Measurements from ENCODE around the gene CKM. TPM values are rescaled to one million over a fixed set of nuclear protein-coding genes. Genes with fewer than 3 reads are reported as not detected.
"Not testable (repeated sequence)": the region's sequence is repeated elsewhere in the genome, so short reads cannot be mapped to it uniquely, and the experiment has no call there.

CKM gene
- total RNA-seq, 2 donors from 2014 or later, result not detected

- Mint-ChIP-seq H3K4me1 (no peaks in the 10 kb centered on the region), H3K27ac (no peak overlapping the region), H3K27me3 (no peaks in the 10 kb centered on the region), H3K36me3 (ENCODE audit: low read depth) (peaks cover 8% of the 10 kb centered on the region), H3K4me3 (no peak overlapping the region)
- ATAC-seq (no peak), DNase-seq (no peak)
- H3K9me3 ChIP-seq (ENCODE audit: control insufficient read depth, low read length, poor library complexity, severe bottlenecking), result no peaks in the 10 kb centered on the region
Observed at GRCh38 chr19:45280471-45280961, 42.2 kb downstream of the CKM start.

- H3K4me1 Mint-ChIP-seq, result no peaks in the 10 kb centered on the region
- no peaks in the 10 kb centered on the region for H3K9me3 ChIP-seq (ENCODE audit: control insufficient read depth, low read length, poor library complexity, severe bottlenecking)
- H3K36me3 Mint-ChIP-seq (ENCODE audit: low read depth), result peaks cover 8% of the 10 kb centered on the region
- H3K27me3 Mint-ChIP-seq, result no peaks in the 10 kb centered on the region
- no peak for ATAC-seq
- H3K4me3 Mint-ChIP-seq, result no peak overlapping the region
- no peak for DNase-seq
- H3K27ac Mint-ChIP-seq, result no peak overlapping the region
Observed at GRCh38 chr19:45279587-45280192, 43.0 kb downstream of the CKM start.

GRCh38 chr19:45278087-45278486 lies 44.6 kb downstream of the CKM start:
- Mint-ChIP-seq H3K36me3 (ENCODE audit: low read depth) (peaks cover 6% of the 10 kb centered on the region), H3K4me3 (no peak overlapping the region), H3K4me1 (no peaks in the 10 kb centered on the region), H3K27ac (no peak overlapping the region), H3K27me3 (no peaks in the 10 kb centered on the region)
- DNase-seq (no peak), ATAC-seq (no peak)
- no peaks in the 10 kb centered on the region for H3K9me3 ChIP-seq (ENCODE audit: control insufficient read depth, low read length, poor library complexity, severe bottlenecking)

GRCh38 chr19:45276284-45276687 lies 46.4 kb downstream of the CKM start:
- H3K27ac Mint-ChIP-seq, result no peak overlapping the region
- DNase-seq, result no peak
- H3K27me3 Mint-ChIP-seq, result no peaks in the 10 kb centered on the region
- H3K4me3 Mint-ChIP-seq, result no peak overlapping the region
- ATAC-seq, result no peak
- H3K36me3 Mint-ChIP-seq (ENCODE audit: low read depth), result peaks cover 6% of the 10 kb centered on the region
- H3K9me3 ChIP-seq (ENCODE audit: control insufficient read depth, low read length, poor library complexity, severe bottlenecking), result no peaks in the 10 kb centered on the region
- no peaks in the 10 kb centered on the region for H3K4me1 Mint-ChIP-seq

- no peaks in the 10 kb centered on the region for H3K4me1 Mint-ChIP-seq
- no peak overlapping the region for H3K27ac Mint-ChIP-seq
- no peak for ATAC-seq
- H3K27me3 Mint-ChIP-seq, result no peaks in the 10 kb centered on the region
- no peak for DNase-seq
- H3K36me3 Mint-ChIP-seq (ENCODE audit: low read depth), result peaks cover 6% of the 10 kb centered on the region
- no peak overlapping the region for H3K4me3 Mint-ChIP-seq
- no peaks in the 10 kb centered on the region for H3K9me3 ChIP-seq (ENCODE audit: control insufficient read depth, low read length, poor library complexity, severe bottlenecking)
Observed at GRCh38 chr19:45275370-45275971, 47.2 kb downstream of the CKM start.

DNA sequence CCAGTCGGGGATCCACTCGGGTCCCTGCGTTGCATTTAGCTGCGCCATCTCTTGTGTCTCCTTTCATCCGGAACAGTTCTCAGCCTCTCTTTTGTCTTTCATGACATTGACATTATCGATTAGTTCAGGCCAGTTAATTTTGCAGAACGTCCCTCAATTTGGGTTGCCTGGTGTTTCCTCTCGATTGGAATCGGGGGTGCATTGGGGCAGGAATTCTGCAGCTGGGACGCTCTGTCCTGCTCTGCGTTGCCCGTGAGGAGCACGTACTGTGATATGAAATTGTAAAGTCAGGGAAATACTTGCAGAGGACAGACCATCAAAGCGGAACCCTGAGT lies 49.2 kb downstream of the CKM start:
- no peak for ATAC-seq
- no peak overlapping the region for H3K27ac Mint-ChIP-seq
- H3K36me3 Mint-ChIP-seq (ENCODE audit: low read depth), result peaks cover 6% of the 10 kb centered on the region
- no peaks in the 10 kb centered on the region for H3K9me3 ChIP-seq (ENCODE audit: control insufficient read depth, low read length, poor library complexity, severe bottlenecking)
- no peaks in the 10 kb centered on the region for H3K27me3 Mint-ChIP-seq
- no peak for DNase-seq
- no peaks in the 10 kb centered on the region for H3K4me1 Mint-ChIP-seq
- H3K4me3 Mint-ChIP-seq, result no peak overlapping the region

DNA sequence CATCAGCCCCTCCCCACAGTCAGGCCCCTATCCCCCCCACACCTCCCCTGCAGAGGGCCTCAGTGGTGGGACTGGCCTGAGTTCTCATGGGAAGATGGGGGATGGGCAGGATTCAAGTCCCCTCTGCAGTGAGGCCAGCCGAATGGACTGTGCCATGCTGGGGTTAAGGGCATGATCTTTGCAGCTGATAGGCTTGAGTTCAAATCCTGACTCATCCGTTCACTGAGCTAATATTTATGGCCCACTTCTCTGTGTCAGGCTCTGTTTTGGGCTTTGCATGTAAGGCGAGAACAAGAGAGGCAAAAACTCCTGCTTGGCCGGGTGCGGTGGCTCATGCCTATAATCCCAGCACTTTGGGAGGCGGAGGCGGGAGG lies 51.0 kb downstream of the CKM start:
- no peaks in the 10 kb centered on the region for H3K27me3 Mint-ChIP-seq
- H3K36me3 Mint-ChIP-seq (ENCODE audit: low read depth), result peaks cover 2% of the 10 kb centered on the region
- ATAC-seq (no peak), DNase-seq (no peak)
- H3K27ac Mint-ChIP-seq, result no peak overlapping the region
- no peak overlapping the region for H3K4me3 Mint-ChIP-seq
- no peaks in the 10 kb centered on the region for H3K4me1 Mint-ChIP-seq
- no peaks in the 10 kb centered on the region for H3K9me3 ChIP-seq (ENCODE audit: control insufficient read depth, low read length, poor library complexity, severe bottlenecking)

DNA sequence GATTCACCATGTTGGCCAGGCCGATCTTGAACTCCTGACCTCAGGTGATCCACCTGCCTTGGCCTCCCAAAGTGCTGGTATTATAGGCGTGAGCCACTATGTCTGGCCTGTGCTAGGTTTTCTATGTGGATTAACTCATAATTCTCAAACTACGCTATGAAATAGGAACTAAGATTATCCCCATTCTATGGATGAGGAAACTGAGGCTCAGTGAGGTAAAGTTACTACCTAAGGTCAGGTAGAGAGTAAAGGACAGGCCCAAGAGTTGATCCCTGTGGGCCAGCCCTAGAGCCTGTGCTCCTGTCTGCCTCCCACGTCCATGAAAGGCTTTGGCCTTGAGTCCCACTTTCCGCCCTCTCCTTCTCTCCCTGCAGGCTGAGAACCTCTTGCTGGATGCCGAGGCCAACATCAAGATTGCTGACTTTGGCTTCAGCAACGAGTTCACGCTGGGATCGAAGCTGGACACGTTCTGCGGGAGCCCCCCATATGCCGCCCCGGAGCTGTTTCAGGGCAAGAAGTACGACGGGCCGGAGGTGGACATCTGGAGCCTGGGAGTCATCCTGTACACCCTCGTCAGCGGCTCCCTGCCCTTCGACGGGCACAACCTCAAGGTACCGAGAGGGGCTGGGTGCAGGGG lies 51.5 kb downstream of the CKM start:
- H3K27ac Mint-ChIP-seq, result no peak overlapping the region
- DNase-seq (no peak), ATAC-seq (no peak)
- no peak overlapping the region for H3K4me3 Mint-ChIP-seq
- H3K4me1 Mint-ChIP-seq, result no peaks in the 10 kb centered on the region
- H3K27me3 Mint-ChIP-seq, result no peaks in the 10 kb centered on the region
- H3K36me3 Mint-ChIP-seq (ENCODE audit: low read depth), result peaks cover under 1% of the 10 kb centered on the region
- H3K9me3 ChIP-seq (ENCODE audit: control insufficient read depth, low read length, poor library complexity, severe bottlenecking), result no peaks in the 10 kb centered on the region

DNA sequence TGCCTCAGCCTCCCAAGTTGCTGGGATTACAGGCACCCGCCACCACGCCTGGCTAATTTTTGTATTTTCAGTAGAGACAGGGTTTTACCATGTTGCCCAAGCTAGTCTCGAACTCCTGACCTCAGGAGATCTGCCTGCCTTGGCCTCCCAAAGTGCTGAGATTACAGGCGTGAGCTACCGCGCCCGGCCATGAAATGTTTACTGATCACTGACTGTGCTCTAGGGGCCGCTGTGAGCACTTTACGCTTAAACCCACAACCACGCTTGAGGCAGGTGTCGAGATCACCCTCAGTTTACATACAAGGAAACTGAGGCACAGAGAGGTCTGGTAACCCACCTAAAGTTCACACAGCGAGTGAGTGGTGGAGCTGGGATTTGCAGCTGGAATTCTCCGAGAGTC lies 52.7 kb downstream of the CKM start:
- not testable (repeated sequence) for H3K9me3 ChIP-seq (ENCODE audit: control insufficient read depth, low read length, poor library complexity, severe bottlenecking); ATAC-seq; H3K4me1 Mint-ChIP-seq; H3K36me3 Mint-ChIP-seq (ENCODE audit: low read depth); DNase-seq; H3K4me3 Mint-ChIP-seq; H3K27me3 Mint-ChIP-seq; H3K27ac Mint-ChIP-seq

GRCh38 chr19:45267296-45267695 lies 55.4 kb downstream of the CKM start:
- H3K9me3 ChIP-seq (ENCODE audit: control insufficient read depth, low read length, poor library complexity, severe bottlenecking), result no peaks in the 10 kb centered on the region
- no peaks in the 10 kb centered on the region for H3K27me3 Mint-ChIP-seq
- ATAC-seq, result no peak
- DNase-seq, result no peak
- H3K4me3 Mint-ChIP-seq, result no peak overlapping the region
- H3K27ac Mint-ChIP-seq, result no peak overlapping the region
- peaks cover 7% of the 10 kb centered on the region for H3K36me3 Mint-ChIP-seq (ENCODE audit: low read depth)
- peaks cover 8% of the 10 kb centered on the region for H3K4me1 Mint-ChIP-seq

DNA sequence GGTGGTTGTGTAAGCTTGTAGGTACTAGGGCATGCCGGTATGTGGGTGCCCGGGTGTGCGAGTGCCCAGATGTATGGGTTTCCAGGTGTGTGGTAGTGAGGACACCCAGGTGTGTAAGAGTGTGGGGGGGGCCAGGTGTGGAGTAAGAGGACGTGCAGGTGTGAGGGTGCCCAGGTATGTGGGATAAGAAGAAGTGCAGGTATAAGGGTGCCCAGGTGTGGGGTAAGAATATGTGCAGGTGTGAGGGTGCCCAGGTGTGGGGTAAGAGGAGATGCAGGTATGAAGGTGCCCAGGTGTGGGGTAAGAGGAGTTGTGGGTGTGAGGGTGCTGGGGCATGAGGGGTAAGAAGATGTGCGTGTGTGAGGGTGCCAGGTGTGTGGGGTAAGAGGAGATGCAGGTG lies 57.3 kb downstream of the CKM start:
- Mint-ChIP-seq H3K36me3 (ENCODE audit: low read depth) (peaks cover 7% of the 10 kb centered on the region), H3K27ac (no peak overlapping the region), H3K4me1 (peaks cover 8% of the 10 kb centered on the region), H3K27me3 (no peaks in the 10 kb centered on the region), H3K4me3 (no peak overlapping the region)
- no peak for ATAC-seq
- no peak for DNase-seq
- H3K9me3 ChIP-seq (ENCODE audit: control insufficient read depth, low read length, poor library complexity, severe bottlenecking), result no peaks in the 10 kb centered on the region

GRCh38 chr19:45264781-45265317 lies 57.8 kb downstream of the CKM start:
- no peak for DNase-seq
- Mint-ChIP-seq H3K27me3 (no peaks in the 10 kb centered on the region), H3K4me1 (peaks cover 8% of the 10 kb centered on the region), H3K27ac (no peak overlapping the region), H3K36me3 (ENCODE audit: low read depth) (peaks cover 7% of the 10 kb centered on the region), H3K4me3 (no peak overlapping the region)
- no peak for ATAC-seq
- no peaks in the 10 kb centered on the region for H3K9me3 ChIP-seq (ENCODE audit: control insufficient read depth, low read length, poor library complexity, severe bottlenecking)

- H3K4me1 Mint-ChIP-seq, result peaks cover 10% of the 10 kb centered on the region
- H3K4me3 Mint-ChIP-seq, result no peak overlapping the region
- peaks cover 7% of the 10 kb centered on the region for H3K36me3 Mint-ChIP-seq (ENCODE audit: low read depth)
- no peak for DNase-seq
- no peaks in the 10 kb centered on the region for H3K9me3 ChIP-seq (ENCODE audit: control insufficient read depth, low read length, poor library complexity, severe bottlenecking)
- no peaks in the 10 kb centered on the region for H3K27me3 Mint-ChIP-seq
- no peak for ATAC-seq
- no peak overlapping the region for H3K27ac Mint-ChIP-seq
Observed at GRCh38 chr19:45263013-45263412, 59.7 kb downstream of the CKM start.

DNA sequence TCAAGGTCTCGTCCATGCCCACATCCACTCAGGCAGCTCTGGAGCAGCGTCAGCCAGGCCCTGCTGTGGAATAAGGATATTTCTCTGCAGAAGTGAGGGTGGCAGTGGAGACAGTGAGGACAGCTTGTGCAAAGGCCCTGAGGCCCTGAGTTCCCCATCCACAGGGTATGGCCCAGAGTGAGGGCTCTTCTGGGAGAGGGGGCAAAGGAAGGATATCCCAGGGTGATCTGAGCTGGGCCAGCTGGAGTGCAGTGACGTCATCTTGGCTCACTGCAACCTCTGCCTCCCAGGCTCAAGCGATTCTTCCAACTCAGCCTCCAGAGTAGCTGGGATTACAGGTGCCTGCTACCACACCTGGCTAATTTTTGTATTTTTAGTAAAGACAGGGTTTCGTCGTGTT lies 60.1 kb downstream of the CKM start:
- Mint-ChIP-seq H3K4me3 (no peak overlapping the region), H3K27ac (no peak overlapping the region), H3K4me1 (peaks cover 10% of the 10 kb centered on the region), H3K27me3 (no peaks in the 10 kb centered on the region), H3K36me3 (ENCODE audit: low read depth) (peaks cover 7% of the 10 kb centered on the region)
- DNase-seq (no peak), ATAC-seq (no peak)
- H3K9me3 ChIP-seq (ENCODE audit: control insufficient read depth, low read length, poor library complexity, severe bottlenecking), result no peaks in the 10 kb centered on the region

Measured in T-helper 17 cell (primary cell).